K562 (cell line): ENCODE results near the gene CCDC183. TPM values are rescaled to one million over a fixed set of nuclear protein-coding genes. Genes with fewer than 3 reads are reported as not detected.

ENCODE experiments used
- AFF4 ChIP-seq: sonication (generic); formaldehyde crosslinking; IDR thresholded peaks from 2 replicates; pipeline ENCODE4 v1.8.0; 2023; ENCODE audit warnings: mild to moderate bottlenecking, missing genetic modification reagents
- ARID4B ChIP-seq: sonication (generic); formaldehyde crosslinking; IDR thresholded peaks from 2 replicates; pipeline ENCODE4 v1.8.0; 2022; ENCODE audit warnings: mild to moderate bottlenecking, missing genetic modification reagents
- GABPB1 ChIP-seq: sonication (generic); formaldehyde crosslinking; IDR thresholded peaks from 2 replicates; pipeline ENCODE4 v1.8.0; 2022; ENCODE audit warnings: mild to moderate bottlenecking, missing genetic modification reagents
- VEZF1 ChIP-seq: fragments of 200-800 bp; sonication (Bioruptor generic); IDR thresholded peaks from 2 replicates; pipeline ENCODE4 v1.6.1; 2017; ENCODE audit warnings: missing genetic modification characterization, missing compliant biosample characterization
- ZC3H11A ChIP-seq: IDR thresholded peaks from 2 replicates; pipeline ENCODE4 v1.6.1; 2012; ENCODE audit warnings: low read depth, low read length, improper control_type of control experiment
- ZFX ChIP-seq: sonication (generic); formaldehyde crosslinking; IDR thresholded peaks from 2 replicates; pipeline ENCODE4 v1.8.0; 2022; ENCODE audit warnings: mild to moderate bottlenecking, missing genetic modification reagents, moderate library complexity
- ZNF609 ChIP-seq: sonication (generic); formaldehyde crosslinking; IDR thresholded peaks from 2 replicates; pipeline ENCODE4 v1.8.1; 2023; ENCODE audit warnings: missing genetic modification reagents, mild to moderate bottlenecking, borderline replicate concordance
- ZNF639 ChIP-seq, 2 experiments: fragments of 200-800 bp in 1 of 2; sonication (Bioruptor generic) in 1 of 2; sonication (generic) in 1 of 2; formaldehyde crosslinking in 1 of 2; IDR thresholded peaks in 1 of 2; conservative IDR thresholded peaks in 1 of 2; 2 replicates each; pipeline versions ENCODE4 v1.5.0 to v1.6.1; 2016 to 2020; ENCODE audit warnings: missing compliant biosample characterization in 1 of 2, missing genetic modification characterization in 1 of 2, missing genetic modification reagents in 1 of 2
- polyA plus RNA-seq, 8 experiments: library from polyadenylated mRNA; depleted of rRNA in 4 of 8; stranded (reverse) in 5 of 8; unstranded in 3 of 8; fragments of >200 nt; fragmentation: Nextera tagmentation in 2 of 8; fragmentation: Illumina TruSeq in 1 of 8; extraction: Ambion mirVana in 2 of 8; extraction: Trizol in 1 of 8; gene quantifications; 2 replicates each; pipeline versions ENCODE4 v1.2.1 to v1.2.3, GENCODE V29; 2011 to 2014; ENCODE audit warnings: inconsistent platforms in 1 of 8, missing spikeins in 1 of 8
- total RNA-seq, 7 experiments: library from RNA; depleted of rRNA in 6 of 7; stranded (reverse); fragments of >200 nt in 6 of 7; fragmentation: Illumina TruSeq in 2 of 7; extraction: Trizol in 2 of 7; gene quantifications; 2 replicates each; pipeline versions ENCODE4 v1.2.1 to v1.2.3, GENCODE V29; 2011 to 2021; ENCODE audit warnings: low replicate concordance in 1 of 7

CCDC183 gene
- total and polyA plus RNA-seq, 9 of the 15 experiments (the other 6 are each of a cell fraction or from before 2014, with no cell fraction given): 0.21 to 0.60 (median 0.29) TPM; not detected in 4

- TF ChIP-seq ARID4B (CRISPR knock-in tag): no peak; the same call in none of the 2 replicates
- TF ChIP-seq ZNF639 (CRISPR knock-in tag; conservative IDR thresholded peaks at IDR 0.05 in 1 of 2, IDR thresholded peaks at IDR 0.05 in 1 of 2): peak in 1 of 2 experiments; percentile 19; a peak in 1 of 4 replicates
- TF ChIP-seq ZNF609 (CRISPR knock-in tag): no peak
- peak; percentile 45 for TF ChIP-seq ZFX (CRISPR knock-in tag)
- TF ChIP-seq ZC3H11A: no peak
- TF ChIP-seq VEZF1 (CRISPR knock-in tag): peak; percentile 77
- TF ChIP-seq GABPB1 (CRISPR knock-in tag): no peak
- 0 out of 2 replicates have a peak, but pooled peaks have one; percentile 41 for TF ChIP-seq AFF4 (CRISPR knock-in tag)
Measured at GRCh38 chr9:136808075-136808805, 12.1 kb downstream of the CCDC183 start (continued).
